BLaER1 treated with 17β-estradiol and CSF1 and Interleukin-3, amounts not matched to agents 10 nM and 100 nM (cell line): ENCODE results near the gene C1orf52.
A peak's percentile ranks its signal among the peaks of the same experiment; 100 is the strongest.

Source experiments
- H3K27ac ChIP-seq, 11 experiments: shearing (Covaris generic); formaldehyde crosslinking; 2 replicates each; pipeline ENCODE4 v1.8.1; 2022
- H3K27me3 ChIP-seq, 11 experiments: shearing (Covaris generic); formaldehyde crosslinking; 2 replicates each; pipeline ENCODE4 v1.8.1; 2022
- H3K36me3 ChIP-seq, 11 experiments: shearing (Covaris generic); formaldehyde crosslinking; 2 replicates each; pipeline ENCODE4 v1.8.1; 2022
- H3K4me1 ChIP-seq, 10 experiments: shearing (Covaris generic); formaldehyde crosslinking; 2 replicates each; pipeline ENCODE4 v1.8.1; 2022
- H3K4me2 ChIP-seq, 11 experiments: shearing (Covaris generic); formaldehyde crosslinking; 2 replicates each; pipeline ENCODE4 v1.8.1; 2022
- H3K4me3 ChIP-seq, 10 experiments: shearing (Covaris generic); formaldehyde crosslinking; 2 replicates each; pipeline ENCODE4 v1.8.1; 2022
- H3K9ac ChIP-seq, 11 experiments: shearing (Covaris generic); formaldehyde crosslinking; 2 replicates each; pipeline ENCODE4 v1.8.1; 2022
- H3K9me3 ChIP-seq, 11 experiments: shearing (Covaris generic); formaldehyde crosslinking; replicated peaks in 1 of 11; 2 replicates each; pipeline ENCODE4 v1.8.1; 2022
- H4K20me1 ChIP-seq, 11 experiments: shearing (Covaris generic); formaldehyde crosslinking; 2 replicates each; pipeline ENCODE4 v1.8.1; 2022
- Cebpa-rat ChIP-seq, 11 experiments: shearing (Covaris generic); IDR thresholded peaks; 2 replicates each; pipeline ENCODE4 v1.8.1; 2022

Gene C1orf52

DNA sequence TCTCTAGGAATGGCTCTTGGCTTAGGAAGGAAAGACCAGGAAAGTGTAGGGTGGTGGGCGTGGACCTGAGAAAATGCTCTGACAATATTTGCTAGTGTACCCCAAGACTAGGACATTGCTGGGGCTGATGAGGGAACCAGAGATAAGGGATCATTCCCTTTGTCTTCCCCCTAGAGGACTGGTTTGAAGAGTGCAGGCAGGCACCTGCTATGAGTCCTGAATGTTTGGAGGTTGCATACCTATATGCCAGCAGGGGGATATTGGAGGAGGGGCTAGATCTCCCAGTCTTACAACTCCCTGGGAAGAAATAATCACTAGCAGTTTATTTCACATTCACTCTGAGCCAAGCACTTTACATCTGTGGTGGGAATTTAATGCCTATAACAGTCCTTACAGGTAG is 23.0 kb upstream of the C1orf52 start:
- H3K4me2 ChIP-seq, result no peak overlapping the region
- H4K20me1 ChIP-seq, result no peaks in the 10 kb centered on the region
- H3K4me3 ChIP-seq, result no peak overlapping the region
- no peaks in the 10 kb centered on the region for H3K27me3 ChIP-seq
- H3K36me3 ChIP-seq, result no peaks in the 10 kb centered on the region
- H3K27ac ChIP-seq, result no peak overlapping the region
- peaks cover 0 to 32% (median 14%) of the 10 kb centered on the region in 11 experiments; a peak in 19 of 22 replicates for H3K9me3 ChIP-seq
- TF ChIP-seq Cebpa-rat (IDR thresholded peaks at IDR 0.05), result no peak
- peaks cover 0 to 25% (median 15%) of the 10 kb centered on the region in 10 experiments; a peak in 16 of 20 replicates for H3K4me1 ChIP-seq
- H3K9ac ChIP-seq, result no peak overlapping the region

GRCh38 chr1:85280636-85281035 is 21.2 kb upstream of the C1orf52 start:
- Histone ChIP-seq H3K27ac (no peak overlapping the region), H3K4me1 (peaks cover 7 to 31% (median 22%) of the 10 kb centered on the region in 10 experiments), H3K9ac (no peak overlapping the region), H3K4me2 (no peak overlapping the region), H3K36me3 (no peaks in the 10 kb centered on the region), H3K27me3 (no peaks in the 10 kb centered on the region), H3K4me3 (no peak overlapping the region), H3K9me3 (peaks cover 0 to 32% (median 14%) of the 10 kb centered on the region in 11 experiments; a peak in 19 of 22 replicates), H4K20me1 (peaks cover 0 to 3% (median 0%) of the 10 kb centered on the region in 11 experiments; a peak in 5 of 22 replicates)
- no peak for TF ChIP-seq Cebpa-rat (IDR thresholded peaks at IDR 0.05)

- Histone ChIP-seq H3K4me2 (peak overlapping the region in 7 of 11 experiments; percentile 36 to 76 (median 52); a peak in 14 of 22 replicates), H3K27ac (peak overlapping the region in 9 of 11 experiments; percentile 3 to 92 (median 50); a peak in 13 of 22 replicates), H3K36me3 (0 out of 22 replicates have a peak, but pooled peaks cover 0 to under 1% (median 0%) of the 10 kb centered on the region in 11 experiments), H3K27me3 (no peaks in the 10 kb centered on the region), H3K4me3 (peak overlapping the region in 1 of 10 experiments; percentile 12; a peak in 1 of 20 replicates), H4K20me1 (peaks cover 0 to 13% (median 6%) of the 10 kb centered on the region in 11 experiments; a peak in 11 of 22 replicates), H3K4me1 (peaks cover 18 to 38% (median 31%) of the 10 kb centered on the region in 10 experiments), H3K9ac (peak overlapping the region in 1 of 11 experiments; percentile 31; a peak in 1 of 22 replicates), H3K9me3 (peaks cover 0 to 25% (median 8%) of the 10 kb centered on the region in 11 experiments; a peak in 18 of 22 replicates)
- TF ChIP-seq Cebpa-rat (IDR thresholded peaks at IDR 0.05), result no peak
These were observed 20.1 kb upstream of the C1orf52 start for GRCh38 chr1:85279458-85280080.

GRCh38 chr1:85278853-85279314 is 19.4 kb upstream of the C1orf52 start:
- peak overlapping the region in 1 of 10 experiments; percentile 12; a peak in 1 of 20 replicates for H3K4me3 ChIP-seq
- H3K4me1 ChIP-seq, result peaks cover 24 to 45% (median 38%) of the 10 kb centered on the region in 10 experiments
- peak overlapping the region in 1 of 11 experiments; percentile 31; a peak in 1 of 22 replicates for H3K9ac ChIP-seq
- H3K27ac ChIP-seq, result peak overlapping the region in 9 of 11 experiments; percentile 3 to 92 (median 50); a peak in 14 of 22 replicates
- H3K36me3 ChIP-seq, result peaks cover 0 to 7% (median 3%) of the 10 kb centered on the region in 11 experiments; a peak in 6 of 22 replicates
- peaks cover 0 to 20% (median 13%) of the 10 kb centered on the region in 11 experiments; a peak in 15 of 22 replicates for H4K20me1 ChIP-seq
- no peak for TF ChIP-seq Cebpa-rat (IDR thresholded peaks at IDR 0.05)
- H3K9me3 ChIP-seq, result peaks cover 0 to 18% (median 2%) of the 10 kb centered on the region in 11 experiments; a peak in 12 of 22 replicates
- peak overlapping the region in 7 of 11 experiments; percentile 36 to 76 (median 52); a peak in 14 of 22 replicates for H3K4me2 ChIP-seq
- no peaks in the 10 kb centered on the region for H3K27me3 ChIP-seq

GRCh38 chr1:85277802-85278201 is 18.3 kb upstream of the C1orf52 start:
- H3K27ac ChIP-seq, result peak overlapping the region in 4 of 11 experiments; percentile 87 to 96 (median 92); a peak in 6 of 22 replicates
- no peaks in the 10 kb centered on the region for H3K27me3 ChIP-seq
- peaks cover 22 to 56% (median 40%) of the 10 kb centered on the region in 10 experiments for H3K4me1 ChIP-seq
- TF ChIP-seq Cebpa-rat (IDR thresholded peaks at IDR 0.05), result no peak
- peaks cover 6 to 31% (median 23%) of the 10 kb centered on the region in 11 experiments; a peak in 16 of 22 replicates for H4K20me1 ChIP-seq
- H3K4me3 ChIP-seq, result no peak overlapping the region
- H3K36me3 ChIP-seq, result peaks cover 3 to 18% (median 12%) of the 10 kb centered on the region in 11 experiments; a peak in 20 of 22 replicates
- peaks cover 0 to 12% (median 0%) of the 10 kb centered on the region in 11 experiments; a peak in 3 of 22 replicates for H3K9me3 ChIP-seq
- peak overlapping the region in 6 of 11 experiments; percentile 67 to 85 (median 73); a peak in 6 of 22 replicates for H3K4me2 ChIP-seq
- H3K9ac ChIP-seq, result no peak overlapping the region

GRCh38 chr1:85276978-85277639 is 17.6 kb upstream of the C1orf52 start:
- Histone ChIP-seq H3K4me2 (peak overlapping the region; percentile 64 to 85 (median 72)), H3K4me1 (peaks cover 22 to 63% (median 40%) of the 10 kb centered on the region in 10 experiments)
- TF ChIP-seq Cebpa-rat (IDR thresholded peaks at IDR 0.05), result no peak

GRCh38 chr1:85276215-85276977 is 16.9 kb upstream of the C1orf52 start, which contains the start of gene BCL10:
Gene BCL10 (minus strand): TSS chr1:85276632. CDS start chr1:85276352, 280 bp downstream.
- Histone ChIP-seq H3K4me1 (peaks cover 22 to 70% (median 40%) of the 10 kb centered on the region in 10 experiments), H4K20me1 (peaks cover 13 to 45% (median 37%) of the 10 kb centered on the region in 11 experiments; a peak in 19 of 22 replicates), H3K27ac (peak within 1 kb of the TSS; percentile 85 to 96 (median 87)), H3K9ac (peak within 1 kb of the TSS; percentile 86 to 96 (median 89)), H3K9me3 (peaks cover 0 to 12% (median 0%) of the 10 kb centered on the region in 11 experiments; a peak in 3 of 22 replicates), H3K36me3 (peaks cover 17 to 32% (median 26%) of the 10 kb centered on the region in 11 experiments), H3K27me3 (no peaks in the 10 kb centered on the region), H3K4me2 (peak within 1 kb of the TSS; percentile 82 to 96 (median 91)), H3K4me3 (peak within 1 kb of the TSS; percentile 77 to 99 (median 89))
- no peak for TF ChIP-seq Cebpa-rat (IDR thresholded peaks at IDR 0.05)

More at GRCh38 chr1:85276978-85277639, 17.6 kb upstream of the C1orf52 start:
- no peaks in the 10 kb centered on the region for H3K27me3 ChIP-seq
- peak overlapping the region; percentile 85 to 96 (median 87) for H3K27ac ChIP-seq
- H3K36me3 ChIP-seq, result peaks cover 10 to 25% (median 19%) of the 10 kb centered on the region in 11 experiments; a peak in 21 of 22 replicates
- H4K20me1 ChIP-seq, result peaks cover 8 to 38% (median 30%) of the 10 kb centered on the region in 11 experiments; a peak in 18 of 22 replicates
- H3K4me3 ChIP-seq, result peak overlapping the region; percentile 77 to 99 (median 89)
- H3K9me3 ChIP-seq, result peaks cover 0 to 12% (median 0%) of the 10 kb centered on the region in 11 experiments; a peak in 3 of 22 replicates
- H3K9ac ChIP-seq, result peak overlapping the region; percentile 86 to 96 (median 89); a peak in 21 of 22 replicates
